Right renal cortex interstitium (tissue), 3 donors: ENCODE data around the gene RESP18. TPM values are rescaled to one million over a fixed set of nuclear protein-coding genes. Genes with fewer than 3 reads are reported as not detected.

Experiments
- DNase-seq, 3 donors: peaks; one replicate each; pipeline ENCODE4 v3.0.0-alpha.2; 2013; ENCODE audit warnings: low read depth in 3 of 3, low spot score in 2 of 3
- polyA plus RNA-seq, 3 donors: library from polyadenylated mRNA; unstranded; fragments of 120-200 nt; gene quantifications; one replicate each; pipeline ENCODE4 v1.2.1, GENCODE V29; 2013; ENCODE audit not compliant: insufficient read length in 3 of 3

RESP18 gene
- polyA plus RNA-seq = not detected

DNA sequence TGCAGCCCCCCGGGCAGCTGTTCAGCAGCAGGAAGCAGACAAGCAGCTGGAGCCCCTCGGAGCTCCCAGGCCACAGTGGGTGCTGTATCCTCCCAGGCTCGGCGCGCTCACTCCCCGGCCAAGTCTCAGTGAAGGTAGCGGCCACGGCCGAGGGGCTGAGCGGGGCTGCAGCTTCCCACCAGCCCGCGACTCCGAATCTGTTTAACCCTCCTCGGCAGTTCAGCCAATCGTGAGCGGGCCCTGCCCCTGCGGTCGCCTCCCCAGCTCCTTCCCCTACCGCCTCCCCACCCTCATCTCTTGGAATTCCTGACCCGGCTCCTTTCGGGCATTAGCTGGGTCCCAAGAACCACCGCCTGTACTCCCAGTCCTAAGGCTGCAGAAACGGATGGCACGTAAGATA is at the start of gene RESP18:
Gene RESP18, minus strand, starts transcription at position 203 of the 400 bp plus-strand sequence.
- DNase-seq = no peak

DNA sequence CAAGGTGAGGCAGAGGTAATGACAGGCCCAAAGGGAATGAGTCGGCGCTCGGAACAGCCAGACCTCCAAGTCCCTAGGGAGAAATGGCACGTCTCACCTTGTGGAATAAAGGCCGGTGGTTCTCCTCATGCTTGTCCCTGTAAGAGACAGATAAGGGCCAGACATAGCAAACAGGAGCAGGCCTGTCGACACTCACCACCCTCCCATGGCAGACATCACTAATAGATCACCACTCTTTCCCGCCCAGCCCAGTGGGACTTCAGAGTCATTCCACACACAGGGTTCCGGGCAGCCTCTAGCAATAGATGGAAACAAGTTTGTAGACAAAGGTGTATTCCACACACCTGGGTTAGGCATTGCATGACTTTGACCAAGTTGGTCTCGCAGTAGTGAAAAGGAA is 48.9 kb upstream of the RESP18 start:
- no peak for DNase-seq

DNA sequence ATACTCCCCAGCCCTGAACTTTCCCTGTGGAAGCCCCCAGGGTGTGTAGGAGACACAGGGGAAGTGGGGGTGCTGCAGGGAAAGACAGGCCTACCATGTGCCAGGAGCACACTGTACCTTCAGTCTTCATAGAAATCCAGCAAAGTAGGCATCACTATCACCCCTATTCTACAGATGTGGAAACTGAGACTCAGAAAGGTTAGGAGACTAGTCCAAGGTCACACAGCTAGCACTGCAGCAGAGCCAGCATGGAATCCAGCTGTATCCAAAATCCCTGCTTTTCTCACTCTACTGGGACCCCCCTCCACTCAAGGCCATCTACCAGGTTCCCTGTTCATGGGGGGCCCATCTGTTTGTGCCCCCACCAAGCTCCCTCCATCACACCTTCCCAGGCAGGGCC is 48.4 kb upstream of the RESP18 start:
- no peak for DNase-seq

DNA sequence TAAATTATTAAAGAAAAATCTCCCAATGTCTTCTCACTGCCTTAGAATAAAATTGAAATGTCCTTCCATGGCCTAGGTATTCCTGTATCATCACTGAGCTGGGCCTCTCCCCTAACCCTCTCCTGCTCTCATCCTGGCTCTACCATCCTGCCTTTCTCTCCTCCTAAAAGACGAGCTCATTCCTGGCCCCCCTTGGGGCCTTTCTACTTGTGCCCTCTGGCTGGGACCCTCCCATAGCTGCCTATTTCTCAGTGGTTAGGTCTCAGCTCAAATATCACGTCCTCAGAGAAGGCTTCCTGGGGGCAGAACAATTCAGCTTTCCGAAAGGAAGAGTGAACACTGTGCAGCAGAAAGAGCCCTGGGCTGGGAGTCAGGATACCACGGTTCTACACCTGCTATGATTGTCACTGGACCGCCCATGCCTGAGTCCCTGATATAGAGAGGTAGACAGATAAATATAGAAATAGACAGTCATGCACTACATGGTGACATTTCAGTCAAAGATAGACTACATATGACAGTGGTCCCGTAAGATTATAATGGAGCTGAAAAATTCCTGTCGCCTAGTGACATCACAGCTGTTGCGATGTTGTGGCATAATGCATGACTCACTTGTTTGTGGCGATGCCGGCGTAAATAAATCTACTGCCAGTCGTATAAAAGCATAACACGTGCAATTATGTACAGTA is 45.8 kb upstream of the RESP18 start:
- no peak for DNase-seq

DNA sequence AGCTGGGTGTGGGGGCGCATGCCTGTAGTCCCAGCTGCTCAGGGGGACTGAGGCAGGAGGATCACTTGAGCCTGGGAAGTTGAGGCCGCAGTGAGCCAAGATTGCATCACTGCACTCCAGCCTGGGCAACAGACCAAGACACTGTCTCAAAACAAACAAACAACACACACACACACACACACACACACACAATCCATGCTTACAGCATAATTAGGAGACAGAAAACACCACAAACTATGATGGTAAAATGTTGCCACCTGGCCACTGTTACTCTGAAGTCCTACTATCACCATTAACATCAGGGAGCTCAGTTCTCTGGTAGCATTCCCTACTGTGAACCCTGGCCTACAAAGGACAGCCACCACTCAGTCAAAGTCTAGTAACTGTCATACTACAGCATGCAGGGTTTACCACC is 36.9 kb upstream of the RESP18 start:
- DNase-seq = no peak

DNA sequence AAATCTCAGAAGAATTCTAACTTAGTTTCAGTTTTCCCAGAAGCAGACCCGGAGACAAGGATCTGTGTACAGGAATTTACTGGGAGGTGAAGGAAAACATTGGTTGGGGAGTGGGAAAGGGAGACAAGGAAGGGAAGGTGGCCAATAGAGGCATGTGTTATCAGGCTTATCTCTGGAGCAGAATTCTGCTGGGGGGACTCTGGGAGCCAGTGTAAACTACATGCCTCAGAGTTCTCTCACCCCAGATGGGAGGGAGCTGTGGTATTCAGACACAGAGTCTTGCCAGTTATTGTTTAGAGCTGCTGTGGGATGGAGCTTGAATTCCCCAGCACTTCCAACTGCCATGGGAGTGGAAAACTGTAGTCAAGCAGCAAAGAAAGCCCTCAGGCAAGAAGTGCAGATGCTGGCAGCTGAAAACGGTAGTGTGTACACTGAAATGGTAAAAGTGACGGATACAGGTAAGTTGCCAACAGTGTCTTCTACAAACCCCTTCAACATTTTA is 36.2 kb upstream of the RESP18 start:
- DNase-seq = no peak

DNA sequence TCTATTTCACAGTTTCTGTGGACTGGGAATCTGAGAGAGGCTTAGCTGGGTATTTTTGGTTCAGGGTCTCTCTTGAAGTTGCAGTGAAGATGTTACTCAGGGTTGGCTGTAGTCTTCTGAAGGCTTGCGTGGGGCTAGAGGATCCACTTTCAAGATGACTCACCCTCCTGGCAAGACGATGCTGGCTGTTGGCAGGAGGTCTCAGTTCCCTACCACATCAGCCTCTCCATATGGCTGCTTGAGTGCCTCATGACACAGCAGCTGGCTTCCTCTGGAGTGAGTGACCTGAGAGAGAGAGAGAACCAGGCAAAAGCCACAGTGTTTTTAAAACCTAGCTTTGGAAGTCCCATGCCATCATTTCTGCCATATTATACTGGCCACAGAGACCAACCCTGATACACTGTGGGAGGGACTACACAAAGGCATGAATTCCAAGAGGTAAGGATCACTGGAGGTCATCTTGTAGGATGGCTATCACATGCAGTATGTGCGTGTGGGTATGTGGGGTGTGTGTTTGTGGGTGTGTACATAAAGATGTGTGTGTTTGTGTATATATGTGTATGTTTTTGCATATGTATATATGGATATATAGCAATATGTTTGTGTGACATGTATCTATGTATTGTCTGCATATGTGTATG is 30.1 kb upstream of the RESP18 start:
- no peak for DNase-seq

DNA sequence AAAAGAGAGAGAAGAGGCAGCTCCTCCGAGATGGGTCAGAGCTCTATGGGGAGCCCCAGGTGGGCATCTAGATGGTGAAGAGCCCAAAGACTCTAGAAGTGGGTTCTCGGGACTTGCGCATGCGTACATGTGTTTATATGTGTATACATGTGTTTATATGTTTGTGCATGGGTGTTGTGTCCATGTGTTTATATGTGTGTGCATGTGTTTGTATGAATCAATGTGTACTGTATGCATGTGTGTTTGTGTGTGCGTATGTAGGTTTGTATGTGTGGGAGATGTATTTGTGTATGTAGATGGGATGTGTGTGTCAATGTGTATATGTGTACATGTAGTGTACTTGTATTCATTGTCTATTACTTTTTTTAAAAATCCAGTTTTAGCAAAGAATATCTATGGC is 29.5 kb upstream of the RESP18 start:
- no peak for DNase-seq

DNA sequence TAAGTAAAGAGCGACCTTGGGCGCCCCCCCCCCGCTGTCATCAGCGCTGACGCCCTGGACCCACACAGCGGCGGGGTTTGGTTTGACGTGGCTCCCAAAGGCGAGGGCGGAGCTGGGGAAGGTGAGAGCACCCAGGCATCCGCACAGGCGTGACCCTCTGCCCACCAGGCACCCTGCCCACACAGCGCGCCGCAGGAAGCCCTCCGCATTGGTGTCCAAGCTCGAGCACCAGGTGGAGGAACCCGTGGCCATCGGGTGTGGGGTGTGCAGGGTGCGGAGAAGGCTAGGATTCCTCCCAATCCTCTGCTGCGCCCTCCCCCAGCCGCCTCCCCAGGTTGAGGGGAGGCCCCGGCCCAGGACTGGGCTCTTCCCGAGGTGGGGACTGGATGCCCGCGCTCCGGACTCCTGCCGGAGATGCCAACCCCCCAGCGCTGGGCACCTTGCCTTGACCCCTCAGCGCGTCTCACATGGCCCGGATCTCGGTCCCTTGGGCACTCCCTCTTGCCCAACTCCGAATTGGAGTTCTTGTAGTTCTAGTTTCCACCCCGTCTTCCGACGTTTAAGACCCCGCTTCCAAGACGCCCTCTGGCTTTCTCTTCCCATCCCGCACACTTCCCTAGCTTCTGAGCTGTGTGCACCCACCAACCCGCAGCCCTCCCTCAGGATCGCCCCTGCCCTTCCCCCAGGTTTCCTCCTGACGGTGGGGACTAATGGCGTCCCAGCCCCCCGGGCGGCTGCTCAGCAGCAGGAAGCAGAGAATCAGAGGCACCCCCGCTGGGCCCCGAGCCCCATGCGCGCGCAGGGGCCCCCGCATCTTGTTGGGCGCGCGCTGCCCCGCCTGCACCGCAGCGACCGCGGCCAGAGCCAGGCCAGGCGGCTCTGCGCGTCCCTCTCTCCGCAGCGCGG is 25.9 kb upstream of the RESP18 start:
- DNase-seq = no peak

DNA sequence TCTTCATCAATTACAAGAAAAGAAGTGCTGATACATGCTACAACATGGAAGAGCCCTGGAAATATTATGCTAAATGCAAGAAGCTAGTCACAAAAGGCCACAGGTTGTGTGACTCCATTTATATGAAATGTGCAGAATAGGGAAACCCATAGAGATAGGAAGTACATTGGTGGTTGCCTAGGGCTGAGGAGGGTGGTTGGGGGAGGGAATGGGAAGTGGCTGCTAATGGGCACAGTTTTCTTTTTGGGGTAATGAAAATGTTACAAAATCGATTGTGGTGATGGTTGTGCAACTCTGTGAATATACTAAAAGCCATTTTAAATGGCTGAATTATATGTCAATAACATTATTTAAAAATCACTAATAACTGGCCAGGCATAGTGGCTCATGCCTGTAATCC is 24.3 kb upstream of the RESP18 start:
- no peak for DNase-seq

DNA sequence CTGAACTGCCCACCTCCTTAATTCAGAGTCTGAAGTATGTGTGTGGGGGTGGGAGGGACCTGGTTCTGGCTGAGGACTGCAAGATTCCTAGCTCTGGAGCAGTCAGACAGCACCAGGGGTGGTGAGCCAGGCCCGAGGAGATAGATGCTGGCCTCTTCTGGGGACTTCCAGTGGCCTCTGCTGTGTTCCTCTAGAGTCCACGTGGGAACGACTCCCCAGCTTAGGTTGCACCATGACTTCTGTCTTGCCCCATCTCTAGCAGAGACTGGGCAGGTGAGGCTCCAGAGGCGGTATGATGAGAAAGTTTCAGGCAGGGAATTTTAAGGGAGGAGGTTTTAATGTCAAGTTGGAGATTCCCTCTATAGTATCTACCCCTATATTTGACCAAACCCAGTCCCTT is 22.0 kb upstream of the RESP18 start:
- DNase-seq = no peak

DNA sequence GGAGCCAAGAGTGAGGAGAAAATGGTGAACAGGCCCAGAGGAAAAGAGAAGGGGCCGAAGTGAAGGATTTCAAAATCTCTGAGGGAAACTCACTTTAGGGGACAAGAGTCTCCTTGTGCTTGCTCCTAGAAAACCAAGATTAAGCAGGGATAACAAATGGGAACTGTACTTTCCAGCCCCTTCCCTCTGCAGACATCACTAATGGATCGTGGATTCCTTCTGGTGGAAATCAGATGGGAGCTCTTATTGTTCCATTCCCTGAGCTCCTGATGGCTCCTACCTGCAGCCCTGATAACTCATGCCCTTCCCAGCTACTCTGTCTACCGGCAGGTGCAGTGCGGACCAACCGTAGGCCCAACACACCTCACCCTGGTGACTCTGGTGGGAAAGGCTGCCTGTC is 20.6 kb upstream of the RESP18 start:
- DNase-seq = no peak

DNA sequence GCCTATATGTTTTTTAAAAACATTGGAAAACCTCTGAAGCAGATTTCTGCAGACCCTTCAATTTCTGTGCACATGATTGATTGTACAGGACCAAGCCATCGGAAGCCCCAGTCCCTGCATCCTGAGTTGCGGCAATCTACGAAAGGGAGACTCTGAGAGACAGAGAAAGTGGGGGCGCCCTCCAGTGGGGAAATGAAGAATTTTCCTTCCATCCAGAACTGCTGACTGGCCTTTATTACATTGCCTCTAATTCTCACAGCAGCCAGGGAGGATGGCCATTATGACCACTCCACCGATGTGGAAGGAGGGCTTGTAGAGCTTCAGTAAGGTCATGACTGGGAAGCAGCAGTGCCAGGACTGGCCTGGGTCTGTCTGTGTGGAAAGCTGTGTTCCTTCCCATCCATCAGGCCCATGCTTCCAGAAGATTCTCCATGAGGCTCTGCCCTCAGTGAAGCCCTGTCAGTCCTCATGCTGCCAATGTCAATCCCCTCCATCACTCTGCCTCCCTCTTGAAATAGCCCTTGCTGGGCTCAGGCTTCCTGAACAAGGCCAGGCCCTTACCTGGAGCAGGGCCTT is 20.0 kb upstream of the RESP18 start:
- no peak for DNase-seq

DNA sequence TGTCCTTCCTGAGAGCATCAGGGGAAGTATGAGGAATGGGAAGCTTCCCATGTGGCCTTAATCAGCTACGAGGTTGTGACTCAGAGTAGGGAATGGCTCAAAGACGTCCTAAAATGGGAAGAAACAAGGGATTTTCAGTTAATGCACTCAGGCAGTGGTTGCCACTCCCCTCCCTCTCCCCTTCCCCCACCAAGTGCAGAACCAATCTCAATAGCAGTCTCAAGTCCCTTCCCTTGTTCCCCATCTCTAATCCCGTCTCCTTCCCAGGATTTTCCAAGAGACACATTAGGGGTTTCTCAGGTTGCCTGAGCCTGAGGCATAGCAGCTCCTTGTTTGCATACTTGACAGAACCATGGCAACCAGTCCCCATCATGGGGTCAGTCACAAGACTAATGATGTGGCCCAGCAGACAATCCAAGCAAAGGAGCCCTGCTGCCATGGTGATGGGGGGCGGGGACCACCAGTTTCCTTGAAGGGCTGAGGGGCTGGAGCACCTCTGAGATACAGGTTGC is 18.2 kb upstream of the RESP18 start:
- no peak for DNase-seq

DNA sequence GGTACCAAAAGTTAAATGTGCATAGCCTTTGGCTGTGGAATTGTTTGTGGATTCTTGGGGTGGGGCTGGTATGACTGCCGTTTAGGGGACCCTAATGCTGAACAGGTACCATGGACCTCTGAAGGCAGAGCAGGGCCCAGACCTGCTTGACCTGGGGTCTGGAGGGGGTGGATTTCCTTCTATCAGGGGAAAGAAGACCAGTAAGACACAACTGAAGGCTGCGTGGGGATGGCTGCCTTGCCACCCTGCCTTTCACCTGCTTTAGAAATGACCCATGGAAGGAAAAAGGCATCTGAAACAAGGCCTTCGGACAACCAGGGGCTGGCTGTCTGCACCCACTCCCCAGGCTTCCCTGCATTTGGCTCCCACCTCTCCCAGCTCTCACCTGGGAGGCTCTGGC is 17.7 kb upstream of the RESP18 start:
- no peak for DNase-seq

DNA sequence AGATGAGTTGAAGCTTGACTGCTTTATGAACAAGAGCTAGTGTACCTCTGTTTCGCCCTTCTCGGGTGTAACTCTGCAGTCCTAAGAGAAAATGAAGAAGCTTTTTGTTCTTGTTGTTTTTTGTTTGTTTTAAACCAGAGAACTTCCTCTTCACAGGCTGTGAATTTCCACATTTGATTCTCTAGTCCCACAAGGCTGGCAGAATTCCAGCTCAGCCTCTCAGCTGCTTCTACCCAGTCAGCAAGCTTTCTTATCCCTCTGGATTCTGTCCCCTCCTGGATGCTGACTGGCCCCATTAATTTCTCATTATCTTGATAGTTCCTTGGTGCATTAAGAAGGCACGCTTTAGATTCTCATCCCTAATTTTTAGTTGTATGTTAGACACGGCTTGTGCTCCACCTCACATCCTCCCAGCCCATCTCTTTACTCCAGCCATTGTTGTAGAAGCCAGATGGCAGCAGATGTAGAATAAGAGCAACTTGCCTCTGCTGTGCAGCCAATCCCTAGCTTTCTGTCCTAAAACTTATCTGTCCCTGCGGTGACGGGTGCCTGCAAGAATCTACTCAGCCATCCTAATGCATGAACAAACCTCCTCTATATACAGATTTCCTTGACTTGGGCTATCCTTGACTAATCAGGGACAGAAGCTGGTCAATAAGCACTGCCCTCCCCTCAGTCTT is 12.3 kb upstream of the RESP18 start:
- DNase-seq = no peak

DNA sequence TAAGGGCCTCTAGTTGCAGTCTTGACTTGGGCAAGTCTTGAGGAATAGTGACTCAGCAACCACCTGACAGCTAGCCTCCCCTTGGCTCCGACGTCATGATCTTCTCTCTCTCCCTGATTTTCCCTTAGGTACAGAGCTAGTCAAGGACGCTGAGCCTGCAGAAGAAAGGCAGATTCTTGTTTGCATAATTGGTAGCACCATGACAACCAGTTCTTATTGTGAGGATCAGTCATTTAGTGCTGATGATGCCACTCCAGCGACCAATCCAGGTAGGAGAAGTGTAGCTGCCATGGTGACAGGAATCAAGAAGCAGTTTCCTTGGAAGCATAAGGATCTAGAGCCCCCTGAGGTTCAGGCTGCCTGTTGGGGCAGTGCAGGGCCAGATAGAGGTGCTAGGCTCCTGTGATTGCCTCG is 2.8 kb upstream of the RESP18 start:
- no peak for DNase-seq

DNA sequence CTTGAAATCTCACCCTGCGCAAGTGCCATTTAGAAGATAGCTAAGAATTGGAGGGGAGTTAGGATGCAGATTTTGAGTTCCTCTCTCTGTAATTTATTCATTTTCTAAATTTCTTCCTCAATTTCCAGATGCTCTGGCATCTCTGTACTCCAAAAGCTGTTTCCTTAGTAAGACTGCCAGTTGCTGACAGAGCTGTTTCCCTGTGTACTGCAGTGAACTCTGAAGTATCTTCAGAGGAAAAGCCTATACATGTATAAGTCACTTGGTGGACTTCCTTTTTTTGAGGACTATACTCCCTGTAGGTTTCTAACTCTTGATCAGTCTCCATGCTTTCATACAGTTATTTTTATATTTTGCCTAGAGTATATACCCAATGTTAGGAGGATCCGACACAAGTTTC is 1.5 kb upstream of the RESP18 start:
- DNase-seq = no peak

DNA sequence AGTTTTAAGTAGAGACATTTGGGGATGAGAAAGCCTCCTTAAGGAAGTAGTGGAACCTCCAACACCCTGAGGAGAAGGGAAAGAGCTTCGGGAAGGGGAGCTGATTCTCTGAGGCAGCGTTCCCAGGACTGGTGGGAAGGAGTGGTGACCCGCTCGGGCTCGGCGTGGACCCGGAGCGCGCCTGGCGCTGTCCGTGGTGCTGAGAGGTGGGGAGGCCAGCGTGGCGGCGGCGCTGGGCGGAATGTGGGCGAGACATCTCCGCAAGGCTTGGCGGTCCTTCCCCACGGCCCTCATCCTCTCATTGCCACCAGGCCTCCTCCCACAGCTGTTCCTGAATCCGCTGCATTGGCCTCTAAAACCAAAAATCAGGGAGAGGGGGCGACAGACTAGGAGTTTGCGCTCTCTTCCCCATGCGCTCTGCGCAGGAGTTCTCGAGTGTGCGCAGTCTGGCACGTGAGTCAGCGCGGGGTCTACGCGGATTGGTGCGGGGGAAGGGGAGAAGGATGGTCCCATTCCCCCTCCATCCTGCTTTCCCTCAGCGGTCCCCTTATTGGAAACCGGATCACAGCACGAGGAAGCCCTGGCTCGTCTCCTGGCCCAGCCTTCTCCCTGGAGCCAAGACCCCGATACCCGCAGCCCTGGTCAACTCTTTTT is 857 bp downstream of the RESP18 start:
- DNase-seq = peak in 2 of 3 donors; percentile 31 to 33

DNA sequence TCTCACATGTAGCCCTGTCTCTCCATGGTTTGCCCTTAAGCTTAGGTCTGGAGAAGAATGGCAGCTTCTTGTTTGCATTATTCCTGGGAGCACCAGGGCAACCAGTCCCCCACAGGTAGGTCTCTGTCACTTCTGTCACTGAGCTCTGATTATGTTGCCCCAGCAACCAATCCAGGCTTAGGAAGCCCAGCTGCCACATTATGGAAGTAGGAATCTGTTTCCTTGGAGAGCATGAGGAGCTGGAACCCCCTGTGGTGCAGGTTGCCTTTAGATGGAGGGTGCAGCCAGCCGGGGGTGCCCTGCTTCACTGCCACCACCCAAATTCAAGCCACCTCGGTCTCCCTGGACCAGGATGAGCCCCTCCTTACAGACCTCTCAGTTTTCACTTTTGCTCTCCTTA is 4.8 kb downstream of the RESP18 start:
- DNase-seq = no peak
